Measurements from ENCODE around the gene BRI3. TPM values are rescaled to one million over a fixed set of nuclear protein-coding genes. Genes with fewer than 3 reads are reported as not detected.
A peak's percentile ranks its signal among the peaks of the same experiment; 100 is the strongest.

BRI3 gene
- total and polyA plus RNA-seq, 12 donors = 50.2 to 379 (median 182) TPM

- no peaks in the 10 kb centered on the region for H3K27me3 ChIP-seq
- TF ChIP-seq CTCF (IDR thresholded peaks at IDR 0.05) (no peak), POLR2A (IDR thresholded peaks at IDR 0.05) (no peak)
- H3K27ac ChIP-seq = no peak overlapping the region
- 99 to 100% (median 100%) methylated on average over 1 to 4 of the region's 4 CpGs; no CpG with 5 or more reads in 1 of the 4 donors for WGBS, 4 donors
- no peaks in the 10 kb centered on the region for H3K9me3 ChIP-seq (replicated peaks in 1 of 3)
- H3K36me3 ChIP-seq (replicated peaks in 1 of 2) = peaks cover 0 to 13% of the 10 kb centered on the region in 2 donors
- no peak overlapping the region for H3K4me3 ChIP-seq
- intact Hi-C loops (cut with DNase I) = no loop called here
- no peak for DNase-seq
- H3K4me1 ChIP-seq (replicated peaks in 1 of 2) = no peaks in the 10 kb centered on the region
Measured at GRCh38 chr7:98238076-98238475, 43.4 kb upstream of the BRI3 start.

GRCh38 chr7:98238976-98239375 lies 42.5 kb upstream of the BRI3 start:
- TF ChIP-seq POLR2A (IDR thresholded peaks at IDR 0.05) = no peak
- TF ChIP-seq CTCF (IDR thresholded peaks at IDR 0.05) = no peak
- intact Hi-C loops (cut with DNase I) = no loop called here
- no peaks in the 10 kb centered on the region for H3K9me3 ChIP-seq (replicated peaks in 1 of 3)
- WGBS, 4 donors = 92 to 97% (median 95%) methylated on average over 5 to 9 of the region's 9 CpGs
- no peak overlapping the region for H3K4me3 ChIP-seq
- H3K4me1 ChIP-seq (replicated peaks in 1 of 2) = no peaks in the 10 kb centered on the region
- DNase-seq = no peak
- H3K27me3 ChIP-seq = no peaks in the 10 kb centered on the region
- no peak overlapping the region for H3K27ac ChIP-seq
- H3K36me3 ChIP-seq (replicated peaks in 1 of 2) = peaks cover 0 to 16% of the 10 kb centered on the region in 2 donors

GRCh38 chr7:98240961-98241673 lies 40.4 kb upstream of the BRI3 start:
- Histone ChIP-seq H3K27me3 (no peaks in the 10 kb centered on the region), H3K4me3 (no peak overlapping the region), H3K4me1 (replicated peaks in 1 of 2) (peaks cover 0 to 2% of the 10 kb centered on the region in 2 donors), H3K27ac (no peak overlapping the region), H3K36me3 (replicated peaks in 1 of 2) (peaks cover 0 to 22% of the 10 kb centered on the region in 2 donors), H3K9me3 (replicated peaks in 1 of 3) (no peaks in the 10 kb centered on the region)
- WGBS, 4 donors = 61 to 76% (median 70%) methylated on average over 10 to 19 of the region's 19 CpGs
- intact Hi-C loops (cut with DNase I) = loop anchor here in 1 of 2 donors (5.0 kb wide), 1 partner anchor 219 kb away; no protein-coding TSS in a partner anchor
- peak; percentile 47 to 66 (median 58) for TF ChIP-seq CTCF (IDR thresholded peaks at IDR 0.05)
- TF ChIP-seq POLR2A (IDR thresholded peaks at IDR 0.05) = no peak
- peak; percentile 29 to 68 (median 48) for DNase-seq

- no peak overlapping the region for H3K4me3 ChIP-seq
- no peak overlapping the region for H3K27ac ChIP-seq
- no peak for DNase-seq
- H3K9me3 ChIP-seq (replicated peaks in 1 of 3) = no peaks in the 10 kb centered on the region
- 68 to 89% (median 87%) methylated on average over 3 to 16 of the region's 16 CpGs for WGBS, 4 donors
- intact Hi-C loops (cut with DNase I) = loop anchor here in 1 of 2 donors (5.0 kb wide), 1 partner anchor 219 kb away; no protein-coding TSS in a partner anchor
- peaks cover 0 to 3% of the 10 kb centered on the region in 2 donors for H3K4me1 ChIP-seq (replicated peaks in 1 of 2)
- no peak for TF ChIP-seq POLR2A (IDR thresholded peaks at IDR 0.05)
- no peak for TF ChIP-seq CTCF (IDR thresholded peaks at IDR 0.05)
- no peaks in the 10 kb centered on the region for H3K27me3 ChIP-seq
- peaks cover 0 to 22% of the 10 kb centered on the region in 2 donors for H3K36me3 ChIP-seq (replicated peaks in 1 of 2)
Measured at GRCh38 chr7:98241674-98242241, 39.7 kb upstream of the BRI3 start.
